ENCODE measurements around the gene MED8.

MED8 gene

DNA sequence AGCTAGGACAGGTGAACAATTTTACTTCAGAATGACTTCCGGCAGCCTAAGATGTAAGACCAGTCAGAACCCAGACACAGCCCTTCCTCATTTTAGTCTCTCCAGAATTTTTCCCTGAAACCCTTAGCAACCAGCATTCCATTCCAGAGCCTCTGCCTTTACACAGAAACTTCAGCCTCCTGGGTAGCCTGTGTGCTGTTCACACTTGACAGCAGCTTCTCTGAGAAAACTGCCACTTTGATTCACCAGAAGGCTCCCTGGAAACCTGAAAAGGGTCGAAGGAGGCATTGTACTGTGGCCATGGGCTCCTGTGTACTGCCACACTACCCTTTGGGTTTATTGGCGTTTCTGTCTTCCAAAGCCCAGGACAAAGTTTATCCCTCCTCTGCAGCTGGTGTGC, 46.8 kb upstream of the MED8 start:
- TF ChIP-seq CTCF (IDR thresholded peaks at IDR 0.05; ENCODE audit: low read depth, low read length, missing control alignments): no peak
- no peak overlapping the region for H3K27ac ChIP-seq
- peaks cover 79% of the 10 kb centered on the region for H3K36me3 ChIP-seq (replicated peaks)
- H3K27me3 ChIP-seq (replicated peaks): no peaks in the 10 kb centered on the region
- no peak overlapping the region for H3K4me3 ChIP-seq (ENCODE audit: low read depth, low read length)
- no peak for DNase-seq
- in situ Hi-C loops (cut with HindIII; ENCODE audit: low pct_ligation_motif_present, low sequenced_read_pairs): no loop called here

GRCh38 chr1:43435146-43436145, 45.8 kb upstream of the MED8 start:
- no peak overlapping the region for H3K27ac ChIP-seq

DNA sequence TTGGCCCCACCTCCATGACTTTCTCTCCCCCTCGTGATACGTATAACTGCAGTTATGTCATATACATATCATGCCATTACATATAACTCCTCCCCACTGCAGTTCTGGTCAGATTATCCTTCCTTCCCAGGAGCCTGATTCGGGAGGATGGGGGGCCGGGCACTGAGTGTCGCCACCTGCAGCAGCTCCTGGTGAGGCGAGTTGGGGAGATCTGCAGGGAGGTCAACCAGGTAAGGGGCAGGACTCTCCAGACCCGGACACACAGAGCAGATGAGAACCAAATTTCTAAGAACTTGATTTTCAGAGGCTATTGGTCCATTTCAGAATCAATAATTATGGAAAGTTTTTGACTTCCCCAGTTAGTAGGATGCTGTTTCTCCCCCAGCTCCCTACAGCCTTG, 44.7 kb upstream of the MED8 start:
- in situ Hi-C loops (cut with HindIII; ENCODE audit: low pct_ligation_motif_present, low sequenced_read_pairs): no loop called here

More at GRCh38 chr1:43435146-43436145, 45.8 kb upstream of the MED8 start:
- Histone ChIP-seq H3K4me3 (ENCODE audit: low read depth, low read length) (no peak overlapping the region), H3K36me3 (replicated peaks) (peaks cover 81% of the 10 kb centered on the region), H3K27me3 (replicated peaks) (no peaks in the 10 kb centered on the region)
- peak; percentile 19 for DNase-seq
- TF ChIP-seq CTCF (IDR thresholded peaks at IDR 0.05; ENCODE audit: low read depth, low read length, missing control alignments): no peak
- in situ Hi-C loops (cut with HindIII; ENCODE audit: low pct_ligation_motif_present, low sequenced_read_pairs): no loop called here

GRCh38 chr1:43432907-43433306, 43.3 kb upstream of the MED8 start:
- Histone ChIP-seq H3K36me3 (replicated peaks) (peaks cover 84% of the 10 kb centered on the region), H3K27me3 (replicated peaks) (no peaks in the 10 kb centered on the region), H3K27ac (no peak overlapping the region), H3K4me3 (ENCODE audit: low read depth, low read length) (no peak overlapping the region)
- TF ChIP-seq CTCF (IDR thresholded peaks at IDR 0.05; ENCODE audit: low read depth, low read length, missing control alignments): no peak
- DNase-seq: no peak
- in situ Hi-C loops (cut with HindIII; ENCODE audit: low pct_ligation_motif_present, low sequenced_read_pairs): no loop called here

More for the DNA sequence above, 44.7 kb upstream of the MED8 start:
- no peak for DNase-seq
- TF ChIP-seq CTCF (IDR thresholded peaks at IDR 0.05; ENCODE audit: low read depth, low read length, missing control alignments): no peak
- H3K36me3 ChIP-seq (replicated peaks): peaks cover 81% of the 10 kb centered on the region
- no peak overlapping the region for H3K27ac ChIP-seq
- no peaks in the 10 kb centered on the region for H3K27me3 ChIP-seq (replicated peaks)
- H3K4me3 ChIP-seq (ENCODE audit: low read depth, low read length): no peak overlapping the region

DNA sequence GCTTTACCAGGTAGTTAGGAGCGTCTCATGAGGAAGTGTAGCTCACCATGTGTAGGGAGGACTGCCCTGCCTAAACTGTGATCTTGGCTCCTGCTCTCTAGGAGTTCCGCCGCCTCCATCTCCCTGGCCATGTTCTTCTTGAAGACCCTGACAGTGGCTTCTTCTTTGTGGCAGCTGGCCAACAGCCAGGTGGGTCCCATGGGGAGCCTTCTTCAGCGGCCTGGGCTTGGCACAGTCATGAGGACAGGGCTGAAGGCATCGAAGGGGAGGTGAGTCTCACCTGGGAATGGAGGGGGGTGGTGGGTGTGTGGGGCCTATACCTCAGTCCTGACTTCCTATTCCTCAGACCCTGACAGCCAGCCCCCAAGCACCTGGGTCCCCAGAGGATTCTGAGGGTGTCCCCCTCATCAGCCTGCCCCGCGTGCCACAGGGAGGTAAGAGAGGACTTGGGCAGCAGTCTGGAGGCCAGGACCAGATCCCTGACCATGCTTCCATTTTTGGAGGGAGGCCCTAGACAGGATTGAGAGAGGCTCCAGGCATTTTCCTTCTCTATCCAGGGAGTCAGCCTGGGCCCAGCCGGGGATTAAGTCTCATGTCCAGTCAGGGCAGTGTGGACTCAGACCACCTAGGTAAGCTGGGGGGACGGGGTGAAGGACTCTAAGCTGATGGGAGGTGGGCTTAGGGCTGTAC, 42.7 kb upstream of the MED8 start:
- no peaks in the 10 kb centered on the region for H3K27me3 ChIP-seq (replicated peaks)
- H3K27ac ChIP-seq: no peak overlapping the region
- H3K36me3 ChIP-seq (replicated peaks): peaks cover 84% of the 10 kb centered on the region
- no peak overlapping the region for H3K4me3 ChIP-seq (ENCODE audit: low read depth, low read length)
- TF ChIP-seq CTCF (IDR thresholded peaks at IDR 0.05; ENCODE audit: low read depth, low read length, missing control alignments): no peak
- in situ Hi-C loops (cut with HindIII; ENCODE audit: low pct_ligation_motif_present, low sequenced_read_pairs): no loop called here
- DNase-seq: no peak

Measured in brain microvascular endothelial cell (primary cell).